ENCODE results near the gene SAMD4A. TPM values are rescaled to one million over a fixed set of nuclear protein-coding genes. Genes with fewer than 3 reads are reported as not detected.

SAMD4A gene
- total and polyA plus RNA-seq, 2 donors (not counting 1 experiment from before 2014, with no cell fraction given): 9.3 to 39.8 TPM

DNA sequence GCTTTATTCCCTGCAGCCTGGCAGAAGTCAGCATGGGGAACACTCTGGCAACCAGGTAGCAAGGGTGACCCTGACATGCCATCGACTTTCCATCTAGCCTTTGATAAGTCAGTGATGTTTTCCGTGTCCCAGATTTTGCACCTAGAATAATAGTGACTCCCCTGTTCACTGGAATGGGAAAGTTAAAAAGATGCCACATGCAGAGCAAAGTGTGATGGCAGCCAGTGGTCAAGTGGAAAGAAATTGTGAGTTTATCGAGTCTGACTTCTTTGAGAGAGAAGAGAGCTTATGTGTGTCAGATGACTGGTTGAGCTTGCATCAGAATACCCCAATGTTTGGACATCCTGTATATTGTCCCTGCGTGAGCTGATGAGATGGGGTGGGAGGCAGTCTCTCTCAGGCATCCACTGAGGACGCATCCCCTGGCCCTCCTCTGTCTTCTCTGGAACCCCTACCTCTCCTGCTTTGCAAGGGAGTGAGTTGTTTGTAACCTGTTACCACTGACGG lies 187.2 kb downstream of the SAMD4A start:
- DNase-seq (ENCODE audit: low read depth in 2 of 2): no peak
- H3K4me1 ChIP-seq (ENCODE audit: control insufficient read depth, extremely low read depth, insufficient read depth, low read length): no peaks in the 10 kb centered on the region
- no peak overlapping the region for H3K27ac ChIP-seq (ENCODE audit: insufficient read depth, low read length)
- H3K9ac ChIP-seq (ENCODE audit: insufficient read depth, low read length): no peak overlapping the region
- H3K4me2 ChIP-seq (ENCODE audit: extremely low read depth, insufficient read depth, low read length): no peak overlapping the region
- no peaks in the 10 kb centered on the region for H3K27me3 ChIP-seq (ENCODE audit: control insufficient read depth, insufficient read depth, low read length)
- no peaks in the 10 kb centered on the region for H3K9me3 ChIP-seq (ENCODE audit: control insufficient read depth, insufficient read depth, low read depth, low read length)
- no peak overlapping the region for H2AFZ ChIP-seq (ENCODE audit: low read length)
- no peak for TF ChIP-seq EZH2 (IDR thresholded peaks at IDR 0.05; ENCODE audit: low read length, missing control alignments)
- TF ChIP-seq, protein P1, sequence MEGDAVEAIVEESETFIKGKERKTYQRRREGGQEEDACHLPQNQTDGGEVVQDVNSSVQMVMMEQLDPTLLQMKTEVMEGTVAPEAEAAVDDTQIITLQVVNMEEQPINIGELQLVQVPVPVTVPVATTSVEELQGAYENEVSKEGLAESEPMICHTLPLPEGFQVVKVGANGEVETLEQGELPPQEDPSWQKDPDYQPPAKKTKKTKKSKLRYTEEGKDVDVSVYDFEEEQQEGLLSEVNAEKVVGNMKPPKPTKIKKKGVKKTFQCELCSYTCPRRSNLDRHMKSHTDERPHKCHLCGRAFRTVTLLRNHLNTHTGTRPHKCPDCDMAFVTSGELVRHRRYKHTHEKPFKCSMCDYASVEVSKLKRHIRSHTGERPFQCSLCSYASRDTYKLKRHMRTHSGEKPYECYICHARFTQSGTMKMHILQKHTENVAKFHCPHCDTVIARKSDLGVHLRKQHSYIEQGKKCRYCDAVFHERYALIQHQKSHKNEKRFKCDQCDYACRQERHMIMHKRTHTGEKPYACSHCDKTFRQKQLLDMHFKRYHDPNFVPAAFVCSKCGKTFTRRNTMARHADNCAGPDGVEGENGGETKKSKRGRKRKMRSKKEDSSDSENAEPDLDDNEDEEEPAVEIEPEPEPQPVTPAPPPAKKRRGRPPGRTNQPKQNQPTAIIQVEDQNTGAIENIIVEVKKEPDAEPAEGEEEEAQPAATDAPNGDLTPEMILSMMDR (conservative IDR thresholded peaks at IDR 0.05 in 1 of 2, IDR thresholded peaks at IDR 0.05 in 1 of 2; ENCODE audit: low read depth in 1 of 2, low read length in 2 of 2): no peak
- no peaks in the 10 kb centered on the region for H4K20me1 ChIP-seq (ENCODE audit: control insufficient read depth, extremely low read depth, insufficient read depth, low read length)
- H3K36me3 ChIP-seq (ENCODE audit: control insufficient read depth, insufficient read depth, low read length): peaks cover 22% of the 10 kb centered on the region
- H3K4me3 ChIP-seq (replicated peaks in 1 of 4; ENCODE audit: control extremely low read depth in 1 of 4, insufficient read depth in 1 of 4, low read depth in 3 of 4, low read length in 4 of 4): no peak overlapping the region
- H3K79me2 ChIP-seq (ENCODE audit: control insufficient read depth, insufficient read depth, low read length): no peaks in the 10 kb centered on the region

DNA sequence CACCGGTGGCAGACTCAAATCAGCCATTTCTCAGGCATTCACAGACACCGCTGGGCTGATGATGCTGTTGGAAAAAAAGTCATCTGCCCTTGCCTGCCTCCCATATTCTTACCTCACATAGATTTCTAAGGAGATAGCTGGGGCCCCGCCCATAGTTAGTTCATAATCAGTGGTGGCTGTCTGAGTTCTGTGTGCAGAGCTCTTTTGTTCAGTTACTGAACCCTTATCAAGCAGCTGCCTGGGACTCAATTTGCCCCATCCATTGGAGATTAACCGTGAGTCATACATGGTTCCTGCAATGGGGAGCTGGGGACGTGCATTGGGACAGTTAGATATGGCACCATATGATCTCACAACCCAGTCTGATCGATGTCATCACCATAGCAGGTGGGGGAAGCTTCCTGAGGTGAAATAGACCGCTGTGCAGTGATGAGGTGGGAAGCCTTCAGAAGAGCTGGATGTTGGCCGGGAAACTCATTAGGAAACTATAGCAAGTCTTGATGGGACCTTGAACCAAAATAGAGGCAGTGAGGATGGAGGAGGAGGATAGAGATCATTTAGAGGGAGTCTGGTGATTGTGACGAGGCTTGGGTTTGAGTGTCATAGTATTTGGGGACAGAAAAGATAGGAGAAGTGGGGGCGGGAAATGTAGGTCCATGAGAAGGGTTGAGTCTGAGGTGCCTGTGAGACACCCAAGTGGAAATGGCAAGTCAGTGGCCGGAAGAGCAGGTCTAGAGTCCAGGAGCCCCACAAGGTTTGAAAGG lies 187.9 kb downstream of the SAMD4A start:
- no peaks in the 10 kb centered on the region for H3K27me3 ChIP-seq (ENCODE audit: control insufficient read depth, insufficient read depth, low read length)
- H3K9me3 ChIP-seq (ENCODE audit: control insufficient read depth, insufficient read depth, low read depth, low read length): no peaks in the 10 kb centered on the region
- no peaks in the 10 kb centered on the region for H3K79me2 ChIP-seq (ENCODE audit: control insufficient read depth, insufficient read depth, low read length)
- DNase-seq (ENCODE audit: low read depth in 2 of 2): no peak
- H3K27ac ChIP-seq (ENCODE audit: insufficient read depth, low read length): no peak overlapping the region
- no peak overlapping the region for H2AFZ ChIP-seq (ENCODE audit: low read length)
- TF ChIP-seq, protein P1 (conservative IDR thresholded peaks at IDR 0.05 in 1 of 2, IDR thresholded peaks at IDR 0.05 in 1 of 2; ENCODE audit: low read depth in 1 of 2, low read length in 2 of 2): no peak
- no peak for TF ChIP-seq EZH2 (IDR thresholded peaks at IDR 0.05; ENCODE audit: low read length, missing control alignments)
- H3K4me1 ChIP-seq (ENCODE audit: control insufficient read depth, extremely low read depth, insufficient read depth, low read length): no peaks in the 10 kb centered on the region
- no peak overlapping the region for H3K4me2 ChIP-seq (ENCODE audit: extremely low read depth, insufficient read depth, low read length)
- H3K4me3 ChIP-seq (replicated peaks in 1 of 4; ENCODE audit: control extremely low read depth in 1 of 4, insufficient read depth in 1 of 4, low read depth in 3 of 4, low read length in 4 of 4): no peak overlapping the region
- peaks cover 22% of the 10 kb centered on the region for H3K36me3 ChIP-seq (ENCODE audit: control insufficient read depth, insufficient read depth, low read length)
- no peaks in the 10 kb centered on the region for H4K20me1 ChIP-seq (ENCODE audit: control insufficient read depth, extremely low read depth, insufficient read depth, low read length)
- no peak overlapping the region for H3K9ac ChIP-seq (ENCODE audit: insufficient read depth, low read length)

DNA sequence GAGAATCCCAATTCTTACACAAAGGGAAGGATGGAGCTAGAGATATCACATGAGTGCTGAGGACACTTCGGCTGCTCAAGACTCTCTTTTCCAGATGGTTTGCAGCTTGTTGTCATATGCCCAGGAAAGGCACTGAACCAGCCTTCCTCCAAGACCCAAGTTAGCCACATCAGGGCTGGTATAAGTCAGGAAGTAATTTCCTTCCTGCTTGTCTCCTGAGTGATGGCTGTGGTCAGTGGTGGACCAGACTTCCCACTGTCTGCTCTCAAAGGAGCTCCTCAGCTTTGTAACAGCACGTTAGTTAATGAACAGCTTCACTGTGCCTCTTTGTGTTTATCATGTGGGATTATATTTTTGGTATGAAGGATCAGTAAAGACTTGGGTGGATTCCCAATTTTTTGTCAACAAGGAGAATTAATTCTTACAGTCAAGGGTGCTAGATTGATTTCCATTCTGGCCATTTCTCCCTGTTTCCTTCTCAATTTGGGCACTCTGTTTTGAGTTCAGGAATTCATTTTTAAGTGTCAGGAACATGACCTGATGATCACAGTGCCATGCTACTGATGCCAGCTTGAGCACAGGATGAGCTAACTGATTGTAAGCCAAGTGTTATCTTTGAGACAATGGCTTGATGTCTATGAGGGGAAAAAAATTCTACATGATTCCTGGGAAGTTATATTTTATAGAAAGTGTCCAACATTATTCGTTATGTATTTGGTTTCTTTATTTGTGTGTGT lies 189.9 kb downstream of the SAMD4A start:
- H4K20me1 ChIP-seq (ENCODE audit: control insufficient read depth, extremely low read depth, insufficient read depth, low read length): no peaks in the 10 kb centered on the region
- no peak overlapping the region for H3K27ac ChIP-seq (ENCODE audit: insufficient read depth, low read length)
- no peak for TF ChIP-seq EZH2 (IDR thresholded peaks at IDR 0.05; ENCODE audit: low read length, missing control alignments)
- TF ChIP-seq, protein P1 (conservative IDR thresholded peaks at IDR 0.05 in 1 of 2, IDR thresholded peaks at IDR 0.05 in 1 of 2; ENCODE audit: low read depth in 1 of 2, low read length in 2 of 2): no peak
- no peak overlapping the region for H3K4me2 ChIP-seq (ENCODE audit: extremely low read depth, insufficient read depth, low read length)
- H3K36me3 ChIP-seq (ENCODE audit: control insufficient read depth, insufficient read depth, low read length): peaks cover 22% of the 10 kb centered on the region
- H3K9ac ChIP-seq (ENCODE audit: insufficient read depth, low read length): no peak overlapping the region
- no peak overlapping the region for H3K4me3 ChIP-seq (replicated peaks in 1 of 4; ENCODE audit: control extremely low read depth in 1 of 4, insufficient read depth in 1 of 4, low read depth in 3 of 4, low read length in 4 of 4)
- H3K4me1 ChIP-seq (ENCODE audit: control insufficient read depth, extremely low read depth, insufficient read depth, low read length): no peaks in the 10 kb centered on the region
- H3K27me3 ChIP-seq (ENCODE audit: control insufficient read depth, insufficient read depth, low read length): no peaks in the 10 kb centered on the region
- H2AFZ ChIP-seq (ENCODE audit: low read length): no peak overlapping the region
- no peaks in the 10 kb centered on the region for H3K79me2 ChIP-seq (ENCODE audit: control insufficient read depth, insufficient read depth, low read length)
- no peaks in the 10 kb centered on the region for H3K9me3 ChIP-seq (ENCODE audit: control insufficient read depth, insufficient read depth, low read depth, low read length)
- DNase-seq (ENCODE audit: low read depth in 2 of 2): no peak

Measured in fibroblast of lung (primary cell).